ENCODE measurements around the gene CYP2A13. TPM values are rescaled to one million over a fixed set of nuclear protein-coding genes. Genes with fewer than 3 reads are reported as not detected.

Gene CYP2A13
- total RNA-seq, 1 experiment from 2014 or later, result 0.48 TPM

DNA sequence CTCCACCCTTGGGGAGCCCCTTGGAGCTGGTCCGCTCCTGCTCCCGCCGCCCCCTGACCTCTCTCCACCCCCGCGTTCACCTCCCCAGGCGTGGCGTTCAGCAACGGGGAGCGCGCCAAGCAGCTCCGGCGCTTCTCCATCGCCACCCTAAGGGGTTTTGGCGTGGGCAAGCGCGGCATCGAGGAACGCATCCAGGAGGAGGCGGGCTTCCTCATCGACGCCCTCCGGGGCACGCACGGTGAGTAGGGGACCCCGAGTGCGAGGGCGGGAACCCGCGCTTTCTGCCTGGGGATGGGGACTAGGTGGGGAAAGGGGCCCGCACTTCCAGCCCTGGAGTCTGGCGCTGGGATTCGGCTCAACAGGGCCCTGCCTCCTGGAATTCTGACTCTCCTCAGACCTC lies 1.7 kb downstream of the CYP2A13 start:
- peaks cover 13% of the 10 kb centered on the region for H3K4me1 Mint-ChIP-seq
- ChIA-PET POLR2A (no interaction called here), CTCF (interaction anchor here (0.5 to 1.5 kb wide), 6 partner anchors 54 to 703 kb away, joined by 3 to 6 read pairs (median 3); no protein-coding TSS in a partner anchor)
- H3K36me3 Mint-ChIP-seq, result no peaks in the 10 kb centered on the region
- H3K27ac Mint-ChIP-seq, result no peak overlapping the region
- peak; percentile 78 for ATAC-seq
- DNase-seq (ENCODE audit: low spot score), result peak; percentile 51
- H3K9me3 Mint-ChIP-seq, result peaks cover 3% of the 10 kb centered on the region
- H3K27me3 Mint-ChIP-seq (ENCODE audit: low read depth), result peaks cover 91% of the 10 kb centered on the region
- peak overlapping the region; percentile 65 for H3K4me3 Mint-ChIP-seq
- no peak for TF ChIP-seq CTCF (IDR thresholded peaks at IDR 0.05)
- TF ChIP-seq ZNF423 (CRISPR knock-in tag; IDR thresholded peaks at IDR 0.05), result no peak
- TF ChIP-seq NR3C1 (CRISPR knock-in tag; conservative IDR thresholded peaks at IDR 0.05; ENCODE audit: low read depth), result no peak
- no peak for TF ChIP-seq ESRRA (CRISPR knock-in tag; IDR thresholded peaks at IDR 0.05; ENCODE audit: borderline replicate concordance)
- peak; percentile 94 for TF ChIP-seq FOXP1 (CRISPR knock-in tag; IDR thresholded peaks at IDR 0.05; ENCODE audit: borderline replicate concordance)
- TF ChIP-seq TCF7 (CRISPR knock-in tag; IDR thresholded peaks at IDR 0.05; ENCODE audit: low read depth), result 0 out of 2 replicates have a peak, but pooled peaks have one; percentile 59
- no peak for TF ChIP-seq GRHL2 (CRISPR knock-in tag; IDR thresholded peaks at IDR 0.05; ENCODE audit: insufficient replicate concordance, severe bottlenecking)
- TF ChIP-seq NFATC4 (CRISPR knock-in tag; IDR thresholded peaks at IDR 0.05), result no peak
- no peak for TF ChIP-seq CREM (CRISPR knock-in tag; IDR thresholded peaks at IDR 0.05)
- TF ChIP-seq MXD4 (CRISPR knock-in tag; IDR thresholded peaks at IDR 0.05; ENCODE audit: borderline replicate concordance), result no peak
- TF ChIP-seq, protein P1, sequence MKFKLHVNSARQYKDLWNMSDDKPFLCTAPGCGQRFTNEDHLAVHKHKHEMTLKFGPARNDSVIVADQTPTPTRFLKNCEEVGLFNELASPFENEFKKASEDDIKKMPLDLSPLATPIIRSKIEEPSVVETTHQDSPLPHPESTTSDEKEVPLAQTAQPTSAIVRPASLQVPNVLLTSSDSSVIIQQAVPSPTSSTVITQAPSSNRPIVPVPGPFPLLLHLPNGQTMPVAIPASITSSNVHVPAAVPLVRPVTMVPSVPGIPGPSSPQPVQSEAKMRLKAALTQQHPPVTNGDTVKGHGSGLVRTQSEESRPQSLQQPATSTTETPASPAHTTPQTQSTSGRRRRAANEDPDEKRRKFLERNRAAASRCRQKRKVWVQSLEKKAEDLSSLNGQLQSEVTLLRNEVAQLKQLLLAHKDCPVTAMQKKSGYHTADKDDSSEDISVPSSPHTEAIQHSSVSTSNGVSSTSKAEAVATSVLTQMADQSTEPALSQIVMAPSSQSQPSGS (CRISPR knock-in tag; IDR thresholded peaks at IDR 0.05; ENCODE audit: borderline replicate concordance, low read depth), result peak; percentile 49; the same call in 1 of the 2 replicates
- no peak for TF ChIP-seq ETV6 (CRISPR knock-in tag; IDR thresholded peaks at IDR 0.05)
- TF ChIP-seq CBFB (CRISPR knock-in tag; IDR thresholded peaks at IDR 0.05; ENCODE audit: low read depth), result 0 out of 2 replicates have a peak, but pooled peaks have one; percentile 55
- TF ChIP-seq, protein P2, sequence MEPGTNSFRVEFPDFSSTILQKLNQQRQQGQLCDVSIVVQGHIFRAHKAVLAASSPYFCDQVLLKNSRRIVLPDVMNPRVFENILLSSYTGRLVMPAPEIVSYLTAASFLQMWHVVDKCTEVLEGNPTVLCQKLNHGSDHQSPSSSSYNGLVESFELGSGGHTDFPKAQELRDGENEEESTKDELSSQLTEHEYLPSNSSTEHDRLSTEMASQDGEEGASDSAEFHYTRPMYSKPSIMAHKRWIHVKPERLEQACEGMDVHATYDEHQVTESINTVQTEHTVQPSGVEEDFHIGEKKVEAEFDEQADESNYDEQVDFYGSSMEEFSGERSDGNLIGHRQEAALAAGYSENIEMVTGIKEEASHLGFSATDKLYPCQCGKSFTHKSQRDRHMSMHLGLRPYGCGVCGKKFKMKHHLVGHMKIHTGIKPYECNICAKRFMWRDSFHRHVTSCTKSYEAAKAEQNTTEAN (CRISPR knock-in tag; IDR thresholded peaks at IDR 0.05), result 0 out of 2 replicates have a peak, but pooled peaks have one; percentile 47
- no peak for TF ChIP-seq SMAD3 (CRISPR knock-in tag; IDR thresholded peaks at IDR 0.05; ENCODE audit: borderline replicate concordance)
- no peak for TF ChIP-seq SMAD4 (CRISPR knock-in tag; IDR thresholded peaks at IDR 0.05)
- TF ChIP-seq ZNF232 (CRISPR knock-in tag; IDR thresholded peaks at IDR 0.05), result no peak
- peak; percentile 72; the same call in 1 of the 2 replicates for TF ChIP-seq NFE2L1 (CRISPR knock-in tag; IDR thresholded peaks at IDR 0.05)
- TF ChIP-seq JAZF1 (CRISPR knock-in tag; IDR thresholded peaks at IDR 0.05), result no peak
- TF ChIP-seq ZNF219 (CRISPR knock-in tag; IDR thresholded peaks at IDR 0.05; ENCODE audit: borderline replicate concordance), result no peak
- TF ChIP-seq, protein P3, sequence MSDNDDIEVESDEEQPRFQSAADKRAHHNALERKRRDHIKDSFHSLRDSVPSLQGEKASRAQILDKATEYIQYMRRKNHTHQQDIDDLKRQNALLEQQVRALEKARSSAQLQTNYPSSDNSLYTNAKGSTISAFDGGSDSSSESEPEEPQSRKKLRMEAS (CRISPR knock-in tag; IDR thresholded peaks at IDR 0.05), result peak; percentile 85
- no peak for TF ChIP-seq PRRX2 (CRISPR knock-in tag; IDR thresholded peaks at IDR 0.05)
- peak; percentile 28; the same call in 1 of the 2 replicates for TF ChIP-seq FOXK1 (CRISPR knock-in tag; IDR thresholded peaks at IDR 0.05)
- peak; percentile 56; the same call in 1 of the 2 replicates for TF ChIP-seq SP1 (CRISPR knock-in tag; conservative IDR thresholded peaks at IDR 0.05)
- TF ChIP-seq FOXP4 (CRISPR knock-in tag; IDR thresholded peaks at IDR 0.05), result peak; percentile 64; the same call in 1 of the 2 replicates
- no peak for TF ChIP-seq AFF4 (CRISPR knock-in tag; IDR thresholded peaks at IDR 0.05; ENCODE audit: borderline replicate concordance)
- TF ChIP-seq ZNF512 (CRISPR knock-in tag; IDR thresholded peaks at IDR 0.05; ENCODE audit: borderline replicate concordance), result no peak

Data from WTC11 (cell line).